ENCODE measurements around the gene TMSB15C. TPM values are rescaled to one million over a fixed set of nuclear protein-coding genes. Genes with fewer than 3 reads are reported as not detected.

TMSB15C gene
- total and polyA plus RNA-seq, 10 of the 15 experiments (the other 5 are each of a cell fraction or from before 2014, with no cell fraction given), result 0.69 to 10.1 (median 5.3) TPM

- no peak for TF ChIP-seq ATF7 (IDR thresholded peaks at IDR 0.05; ENCODE audit: low read depth)
- no peak for TF ChIP-seq RB1 (IDR thresholded peaks at IDR 0.05; ENCODE audit: borderline replicate concordance)
- no peak for TF ChIP-seq HDAC2 (IDR thresholded peaks at IDR 0.05)
- TF ChIP-seq BCL11A (IDR thresholded peaks at IDR 0.05; ENCODE audit: low read depth, low read length), result no peak
- TF ChIP-seq, protein P1, sequence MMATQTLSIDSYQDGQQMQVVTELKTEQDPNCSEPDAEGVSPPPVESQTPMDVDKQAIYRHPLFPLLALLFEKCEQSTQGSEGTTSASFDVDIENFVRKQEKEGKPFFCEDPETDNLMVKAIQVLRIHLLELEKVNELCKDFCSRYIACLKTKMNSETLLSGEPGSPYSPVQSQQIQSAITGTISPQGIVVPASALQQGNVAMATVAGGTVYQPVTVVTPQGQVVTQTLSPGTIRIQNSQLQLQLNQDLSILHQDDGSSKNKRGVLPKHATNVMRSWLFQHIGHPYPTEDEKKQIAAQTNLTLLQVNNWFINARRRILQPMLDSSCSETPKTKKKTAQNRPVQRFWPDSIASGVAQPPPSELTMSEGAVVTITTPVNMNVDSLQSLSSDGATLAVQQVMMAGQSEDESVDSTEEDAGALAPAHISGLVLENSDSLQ (IDR thresholded peaks at IDR 0.05), result no peak
- no peak for TF ChIP-seq SRF (IDR thresholded peaks at IDR 0.05; ENCODE audit: low read depth in 2 of 2, low read length in 2 of 2)
- TF ChIP-seq CEBPZ (IDR thresholded peaks at IDR 0.05; ENCODE audit: low read depth, low read length), result no peak
- TF ChIP-seq TBL1XR1 (IDR thresholded peaks at IDR 0.05; ENCODE audit: low read depth, low read length), result no peak
- no peak overlapping the region for H3K4me3 ChIP-seq
- in situ Hi-C loops (cut with MboI), result no loop called here
- WGBS (ENCODE audit: insufficient coverage, insufficient replicate concordance, low lambda C conversion rate, missing lambda C conversion rate), result 30% methylated on average over 5 of the region's 5 CpGs
- no peak for FAIRE-seq
- no TSS peak for BruUV-seq (replicated peaks)
- RAD21 ChIA-PET (ENCODE audit: unreplicated experiment), result no interaction called here
- no peaks in the 10 kb centered on the region; a peak in 1 of 4 replicates for H3K27me3 ChIP-seq (replicated peaks in 1 of 2; ENCODE audit: control insufficient read depth in 2 of 2, insufficient read depth in 2 of 2, low read length in 1 of 2)
- no peaks in the 10 kb centered on the region for H3K9me3 ChIP-seq (replicated peaks; ENCODE audit: control insufficient read depth, insufficient read depth, low read length)
- H3K27ac ChIP-seq (ENCODE audit: control insufficient read depth, insufficient read depth), result no peak overlapping the region
- no peak for DNase-seq (ENCODE audit: low read depth, low spot score)
- ATAC-seq, result no peak
- H4K20me1 ChIP-seq (ENCODE audit: control insufficient read depth, insufficient read depth), result no peaks in the 10 kb centered on the region
- H3K36me3 ChIP-seq (ENCODE audit: control insufficient read depth in 2 of 2, insufficient read depth in 2 of 2, low read length in 1 of 2), result no peaks in the 10 kb centered on the region
- H3K9ac ChIP-seq (ENCODE audit: control insufficient read depth, insufficient read depth, low read length), result no peak overlapping the region
- no peaks in the 10 kb centered on the region for H3K79me2 ChIP-seq (ENCODE audit: control insufficient read depth, insufficient read depth, low read length)
- H3K4me2 ChIP-seq (ENCODE audit: control insufficient read depth, insufficient read depth), result no peak overlapping the region
- no peak overlapping the region for H2AFZ ChIP-seq (ENCODE audit: control insufficient read depth, low read depth, low read length)
- SMC1A ChIA-PET (ENCODE audit: uncharacterized antibody, unreplicated experiment), result no interaction called here
- CTCF ChIA-PET, result no interaction called here
- POLR2A ChIA-PET, result no interaction called here
- intact Hi-C loops (cut with micrococcal nuclease; ENCODE audit: unreplicated experiment), result no loop called here
- no peaks in the 10 kb centered on the region for H3K4me1 ChIP-seq (ENCODE audit: control insufficient read depth, insufficient read depth, low read length)
Measured at GRCh38 chrX:104084534-104085277, 8.7 kb upstream of the TMSB15C start.
